ENCODE data around the gene AOPEP. TPM values are rescaled to one million over a fixed set of nuclear protein-coding genes. Genes with fewer than 3 reads are reported as not detected.
"Not testable (repeated sequence)": the region's sequence is repeated elsewhere in the genome, so short reads cannot be mapped to it uniquely, and the experiment has no call there.

Gene AOPEP
- total and polyA plus RNA-seq, 7 donors: 28.0 to 490 (median 184) TPM

DNA sequence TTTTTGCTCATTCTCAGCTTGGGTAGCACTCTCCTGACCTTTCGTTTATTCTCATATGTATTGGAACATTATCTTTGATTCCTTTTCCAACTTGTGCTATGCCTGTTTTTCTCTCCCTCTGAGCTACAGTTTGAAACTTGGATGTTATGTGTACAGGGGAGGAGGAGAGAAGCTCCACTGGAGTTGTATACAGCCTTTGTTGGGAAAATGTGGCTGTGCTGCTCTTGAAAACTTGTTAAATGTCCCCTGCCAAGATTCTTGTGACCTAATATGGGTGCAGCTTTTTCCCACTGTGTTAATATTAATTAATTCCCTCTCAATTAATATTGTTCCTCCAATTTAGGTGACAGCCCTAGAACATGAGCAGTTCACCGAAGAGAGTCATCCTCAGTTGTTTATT, 235.4 kb downstream of the AOPEP start:
- Histone ChIP-seq H3K27ac (no peak overlapping the region), H3K27me3 (no peaks in the 10 kb centered on the region), H3K4me1 (no peaks in the 10 kb centered on the region), H3K4me3 (no peak overlapping the region), H3K9me3 (no peaks in the 10 kb centered on the region), H3K36me3 (no peaks in the 10 kb centered on the region)
- 87 to 90% methylated on average over 2 of the region's 2 CpGs for WGBS, 2 donors
- TF ChIP-seq POLR2A (IDR thresholded peaks at IDR 0.05) (no peak), EP300 (IDR thresholded peaks at IDR 0.05) (no peak), POLR2AphosphoS5 (IDR thresholded peaks at IDR 0.05) (no peak)
- TF ChIP-seq, protein P1, sequence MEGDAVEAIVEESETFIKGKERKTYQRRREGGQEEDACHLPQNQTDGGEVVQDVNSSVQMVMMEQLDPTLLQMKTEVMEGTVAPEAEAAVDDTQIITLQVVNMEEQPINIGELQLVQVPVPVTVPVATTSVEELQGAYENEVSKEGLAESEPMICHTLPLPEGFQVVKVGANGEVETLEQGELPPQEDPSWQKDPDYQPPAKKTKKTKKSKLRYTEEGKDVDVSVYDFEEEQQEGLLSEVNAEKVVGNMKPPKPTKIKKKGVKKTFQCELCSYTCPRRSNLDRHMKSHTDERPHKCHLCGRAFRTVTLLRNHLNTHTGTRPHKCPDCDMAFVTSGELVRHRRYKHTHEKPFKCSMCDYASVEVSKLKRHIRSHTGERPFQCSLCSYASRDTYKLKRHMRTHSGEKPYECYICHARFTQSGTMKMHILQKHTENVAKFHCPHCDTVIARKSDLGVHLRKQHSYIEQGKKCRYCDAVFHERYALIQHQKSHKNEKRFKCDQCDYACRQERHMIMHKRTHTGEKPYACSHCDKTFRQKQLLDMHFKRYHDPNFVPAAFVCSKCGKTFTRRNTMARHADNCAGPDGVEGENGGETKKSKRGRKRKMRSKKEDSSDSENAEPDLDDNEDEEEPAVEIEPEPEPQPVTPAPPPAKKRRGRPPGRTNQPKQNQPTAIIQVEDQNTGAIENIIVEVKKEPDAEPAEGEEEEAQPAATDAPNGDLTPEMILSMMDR (IDR thresholded peaks at IDR 0.05): no peak
- intact Hi-C loops (cut with DNase I): no loop called here
- no peak for DNase-seq

DNA sequence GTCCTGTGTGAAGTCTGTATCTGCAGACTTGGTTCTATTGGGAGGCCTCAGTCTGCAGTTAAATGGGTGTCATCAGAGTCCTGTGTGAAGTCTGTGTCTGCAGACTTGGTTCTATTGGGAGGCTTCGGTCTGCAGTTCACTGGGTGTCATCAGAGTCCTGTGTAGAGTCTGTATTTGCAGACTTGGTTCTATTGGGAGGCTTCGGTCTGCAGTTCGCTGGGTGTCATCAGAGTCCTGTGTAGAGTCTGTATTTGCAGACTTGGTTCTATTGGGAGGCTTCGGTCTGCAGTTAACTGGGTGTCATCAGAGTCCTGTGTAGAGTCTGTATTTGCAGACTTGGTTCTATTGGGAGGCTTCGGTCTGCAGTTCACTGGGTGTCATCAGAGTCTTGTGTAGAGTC, 239.1 kb downstream of the AOPEP start:
- H3K27me3 ChIP-seq; H3K9me3 ChIP-seq; H3K4me1 ChIP-seq; intact Hi-C loops (cut with DNase I); H3K27ac ChIP-seq; H3K4me3 ChIP-seq; DNase-seq; H3K36me3 ChIP-seq: not testable (repeated sequence)
- 96 to 99% methylated on average over 5 of the region's 5 CpGs for WGBS, 2 donors

DNA sequence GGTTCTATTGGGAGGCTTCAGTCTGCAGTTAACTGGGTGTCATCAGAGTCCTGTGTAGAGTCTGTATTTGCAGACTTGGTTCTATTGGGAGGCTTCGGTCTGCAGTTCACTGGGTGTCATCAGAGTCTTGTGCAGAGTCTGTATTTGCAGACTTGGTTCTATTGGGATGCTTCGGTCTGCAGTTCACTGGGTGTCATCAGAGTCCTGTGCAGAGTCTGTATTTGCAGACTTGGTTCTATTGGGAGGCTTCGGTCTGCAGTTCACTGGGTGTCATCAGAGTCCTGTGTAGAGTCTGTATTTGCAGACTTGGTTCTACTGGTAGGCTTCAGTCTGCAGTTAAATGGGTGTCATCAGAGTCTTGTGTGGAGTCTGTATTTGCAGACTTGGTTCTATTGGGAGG, 239.5 kb downstream of the AOPEP start:
- H3K9me3 ChIP-seq: not testable (repeated sequence)

DNA sequence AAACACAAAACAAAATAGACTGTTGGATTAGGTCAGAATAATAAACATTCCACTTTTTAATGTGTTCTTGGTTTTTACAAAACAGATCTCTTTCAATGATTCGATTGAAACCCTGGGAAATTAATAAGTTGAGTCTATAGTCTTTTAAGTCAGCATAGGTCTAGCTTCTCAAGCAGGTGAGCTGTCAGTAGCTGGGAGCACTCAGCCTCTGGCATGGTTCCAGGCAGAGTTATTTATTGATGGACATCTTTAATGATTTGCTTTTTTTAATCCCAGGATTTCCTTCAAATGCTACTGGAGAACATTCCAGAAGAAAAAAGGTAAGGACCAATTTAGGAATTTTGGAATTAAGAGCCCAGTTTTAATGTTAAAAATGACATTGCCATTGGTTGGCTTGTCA, 241.0 kb downstream of the AOPEP start:
- H3K27me3 ChIP-seq: no peaks in the 10 kb centered on the region
- intact Hi-C loops (cut with DNase I): no loop called here
- H3K9me3 ChIP-seq: no peaks in the 10 kb centered on the region
- H3K4me1 ChIP-seq: peaks cover 0 to under 1% (median 0%) of the 10 kb centered on the region in 4 donors
- H3K36me3 ChIP-seq: no peaks in the 10 kb centered on the region
- 94 to 96% methylated on average over 1 of the region's 1 CpG for WGBS, 2 donors
- H3K27ac ChIP-seq: no peak overlapping the region
- no peak for DNase-seq
- TF ChIP-seq POLR2AphosphoS5 (IDR thresholded peaks at IDR 0.05) (no peak), POLR2A (IDR thresholded peaks at IDR 0.05) (no peak), EP300 (IDR thresholded peaks at IDR 0.05) (no peak)
- TF ChIP-seq, protein P1 (IDR thresholded peaks at IDR 0.05): no peak
- no peak overlapping the region for H3K4me3 ChIP-seq

More for the DNA sequence above, 239.5 kb downstream of the AOPEP start:
- intact Hi-C loops (cut with DNase I); H3K36me3 ChIP-seq; H3K27ac ChIP-seq; H3K4me1 ChIP-seq; H3K4me3 ChIP-seq; H3K27me3 ChIP-seq; DNase-seq: not testable (repeated sequence)
- 96 to 99% methylated on average over 3 of the region's 3 CpGs for WGBS, 2 donors

DNA sequence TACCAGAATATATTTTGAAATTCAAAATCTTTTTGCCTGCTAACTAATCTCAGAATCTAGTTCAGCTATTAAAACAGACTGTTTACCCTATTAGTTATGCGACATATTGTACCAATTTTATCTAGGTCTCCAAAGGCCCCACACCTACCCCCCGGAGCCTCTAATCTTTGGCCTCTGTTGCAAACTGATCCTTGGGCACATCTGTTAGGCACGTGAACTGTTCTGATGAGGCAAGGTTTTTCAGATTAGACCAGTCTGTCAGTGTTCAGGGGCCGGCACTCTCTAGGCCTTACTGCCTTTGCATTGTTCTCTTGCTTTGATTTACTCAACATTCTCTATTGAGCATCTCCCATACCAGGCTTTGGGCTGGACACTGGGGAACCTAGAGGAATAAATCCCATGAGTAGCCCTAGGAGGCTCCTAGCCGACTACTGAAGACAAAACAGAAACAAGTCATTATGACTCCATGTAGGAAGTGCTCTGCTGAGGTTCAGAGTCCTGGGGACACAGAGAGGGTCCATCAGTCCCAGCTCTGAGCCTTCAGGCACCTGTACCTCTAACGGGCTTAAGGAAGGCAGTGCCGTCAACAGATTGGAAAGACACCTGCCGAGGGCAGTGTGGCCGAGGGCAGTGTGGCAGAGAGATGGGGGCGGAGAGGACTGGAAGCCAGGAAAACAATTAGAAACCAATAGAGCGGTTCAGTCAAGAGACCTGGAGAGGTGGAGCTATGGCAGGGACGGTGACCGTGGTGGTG, 245.1 kb downstream of the AOPEP start:
- Histone ChIP-seq H3K36me3 (no peaks in the 10 kb centered on the region), H3K9me3 (no peaks in the 10 kb centered on the region), H3K27me3 (no peaks in the 10 kb centered on the region), H3K27ac (no peak overlapping the region), H3K4me1 (peaks cover 0 to 25% (median 3%) of the 10 kb centered on the region in 4 donors), H3K4me3 (no peak overlapping the region)
- intact Hi-C loops (cut with DNase I): no loop called here
- no peak for DNase-seq
- 95 to 96% methylated on average over 13 of the region's 13 CpGs for WGBS, 2 donors
- TF ChIP-seq POLR2AphosphoS5 (IDR thresholded peaks at IDR 0.05) (no peak), EP300 (IDR thresholded peaks at IDR 0.05) (no peak), POLR2A (IDR thresholded peaks at IDR 0.05) (no peak)
- TF ChIP-seq, protein P1 (IDR thresholded peaks at IDR 0.05): no peak

DNA sequence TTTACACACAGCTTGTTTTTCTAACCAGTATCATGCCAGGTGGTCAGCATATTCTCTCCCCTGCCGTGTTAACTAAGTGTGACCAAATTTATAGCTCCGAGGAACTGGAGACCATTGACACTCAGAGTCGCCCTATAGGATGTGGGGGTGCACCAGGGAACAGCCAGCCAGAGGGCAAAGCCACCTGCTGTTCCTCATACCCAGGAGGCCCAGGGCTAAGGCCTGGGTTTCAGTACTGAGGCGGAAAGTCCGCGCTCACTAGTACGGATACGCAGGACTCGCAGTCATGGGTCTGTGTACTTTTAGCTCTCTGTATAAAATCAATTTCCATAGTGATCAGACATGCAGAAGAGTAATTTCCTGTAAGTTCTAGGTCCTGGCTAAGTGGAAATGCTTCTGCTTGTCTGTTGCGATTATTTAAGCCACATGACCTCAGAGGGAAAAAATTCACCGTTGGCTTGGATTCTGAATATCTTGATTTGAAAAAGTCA, 247.0 kb downstream of the AOPEP start:
- H3K27me3 ChIP-seq: no peaks in the 10 kb centered on the region
- H3K36me3 ChIP-seq: no peaks in the 10 kb centered on the region
- H3K4me1 ChIP-seq: peaks cover 0 to 25% (median 3%) of the 10 kb centered on the region in 4 donors
- intact Hi-C loops (cut with DNase I): no loop called here
- TF ChIP-seq, protein P1 (IDR thresholded peaks at IDR 0.05): no peak
- TF ChIP-seq POLR2A (IDR thresholded peaks at IDR 0.05) (no peak), POLR2AphosphoS5 (IDR thresholded peaks at IDR 0.05) (peak in 1 of 4 donors; percentile 25)
- 82 to 86% methylated on average over 11 of the region's 11 CpGs for WGBS, 2 donors
- H3K9me3 ChIP-seq: no peaks in the 10 kb centered on the region
- H3K4me3 ChIP-seq: no peak overlapping the region
- H3K27ac ChIP-seq: peak overlapping the region in 1 of 4 donors; percentile 46
- no peak for DNase-seq

Data from sigmoid colon (tissue), 7 donors.